Measurements from ENCODE around the gene PCDHB6. TPM values are rescaled to one million over a fixed set of nuclear protein-coding genes. Genes with fewer than 3 reads are reported as not detected.

PCDHB6 gene
- total RNA-seq, 1 experiment from 2014 or later, result not detected

GRCh38 chr5:141180313-141180712, 30.5 kb downstream of the PCDHB6 start:
- peaks cover 4 to 10% of the 10 kb centered on the region in 2 experiments for H3K4me1 Mint-ChIP-seq
- H3K27ac Mint-ChIP-seq, result no peak overlapping the region
- H2BK120ac ChIP-seq (ENCODE audit: low read depth, low read length, poor library complexity, severe bottlenecking), result no peak overlapping the region
- no peak overlapping the region for H2AFZ ChIP-seq (ENCODE audit: low read length)
- no peak overlapping the region for H3K23ac ChIP-seq (ENCODE audit: insufficient read length, low read depth, low read length)
- no peak overlapping the region for H3T11ph ChIP-seq (ENCODE audit: low read length)
- no peaks in the 10 kb centered on the region for H3K4me1 ChIP-seq (ENCODE audit: insufficient read depth, low read length)
- no peak for TF ChIP-seq CTCF (conservative IDR thresholded peaks at IDR 0.05)
- no peak overlapping the region for H4K5ac ChIP-seq (ENCODE audit: insufficient read length, low read depth, low read length)
- DNase-seq, result no peak
- no peak overlapping the region for H4K91ac ChIP-seq (ENCODE audit: insufficient read length, low read depth, low read length)
- no peak overlapping the region for H3K9ac ChIP-seq (ENCODE audit: extremely low read depth, insufficient read length, low read length)
- peaks cover 24 to 27% of the 10 kb centered on the region in 2 experiments for H3K9me3 Mint-ChIP-seq
- no peak overlapping the region for H2BK15ac ChIP-seq (ENCODE audit: low read depth, low read length)
- H4K8ac ChIP-seq (replicated peaks; ENCODE audit: insufficient read length, low read depth, low read length), result no peak overlapping the region
- no peaks in the 10 kb centered on the region for H3K9me3 ChIP-seq (ENCODE audit: control insufficient read depth, low read depth, low read length)
- no peak overlapping the region for H2BK20ac ChIP-seq (ENCODE audit: low read depth, low read length, poor library complexity, severe bottlenecking)
- H3K27ac ChIP-seq (ENCODE audit: insufficient read length, low read depth, low read length), result no peak overlapping the region
- no peak overlapping the region for H2BK5ac ChIP-seq (ENCODE audit: insufficient read length, low read length)
- H3K79me1 ChIP-seq (ENCODE audit: insufficient read depth, low read depth, low read length, poor library complexity, severe bottlenecking), result no peaks in the 10 kb centered on the region
- H2AK5ac ChIP-seq (ENCODE audit: insufficient read length, low read length), result no peak overlapping the region
- H3K56ac ChIP-seq (ENCODE audit: insufficient read length, low read depth, low read length), result no peak overlapping the region
- H2BK12ac ChIP-seq (ENCODE audit: insufficient read length, low read depth, low read length), result no peak overlapping the region
- H3K36me3 Mint-ChIP-seq (ENCODE audit: insufficient read depth in 1 of 3, low read depth in 3 of 3), result peaks cover 10 to 28% (median 15%) of the 10 kb centered on the region in 3 experiments
- no peaks in the 10 kb centered on the region for H3K27me3 ChIP-seq (ENCODE audit: insufficient read depth, low read length)
- H3K4me2 ChIP-seq (ENCODE audit: insufficient read depth, insufficient read length, low read length), result no peak overlapping the region
- H3K79me2 ChIP-seq (ENCODE audit: insufficient read depth, low read length), result no peaks in the 10 kb centered on the region
- H3K14ac ChIP-seq (ENCODE audit: insufficient read depth, low read length), result no peak overlapping the region
- peaks cover 2% of the 10 kb centered on the region for H3K27me3 Mint-ChIP-seq (ENCODE audit: low read depth)
- no CpG with 5 or more reads among the region's 1 CpG for WGBS (ENCODE audit: extremely low coverage, insufficient read length, low lambda C conversion rate)
- H3K4me3 Mint-ChIP-seq, result no peak overlapping the region
- H3K4ac ChIP-seq (ENCODE audit: low read depth, low read length), result no peak overlapping the region
- no peaks in the 10 kb centered on the region for H4K20me1 ChIP-seq (ENCODE audit: control insufficient read depth, insufficient read depth, insufficient read length)
- H3K23me2 ChIP-seq (ENCODE audit: insufficient read length, low read depth, low read length, poor library complexity, severe bottlenecking), result no peaks in the 10 kb centered on the region
- H3K18ac ChIP-seq (ENCODE audit: insufficient read length, low read depth, low read length), result no peak overlapping the region

All from H9 (cell line).